ENCODE results near the gene GPSM1.
"Not testable (repeated sequence)": the region's sequence is repeated elsewhere in the genome, so short reads cannot be mapped to it uniquely, and the experiment has no call there.

GPSM1 gene

GRCh38 chr9:136347472-136348256 lies 20.3 kb downstream of the GPSM1 start:
- no peak for DNase-seq

- no peak for DNase-seq
These were observed 21.4 kb downstream of the GPSM1 start for GRCh38 chr9:136348691-136349090.

- DNase-seq: no peak
These were observed 22.2 kb downstream of the GPSM1 start for GRCh38 chr9:136349546-136349945.

- no peak for DNase-seq
These were observed 24.0 kb downstream of the GPSM1 start for GRCh38 chr9:136351252-136351800.

GRCh38 chr9:136351868-136352267 lies 24.5 kb downstream of the GPSM1 start:
- DNase-seq: not testable (repeated sequence)

- no peak for DNase-seq
These were observed 25.3 kb downstream of the GPSM1 start for GRCh38 chr9:136352682-136353081.

- no peak for DNase-seq
These were observed 25.7 kb downstream of the GPSM1 start for GRCh38 chr9:136353088-136353487.

GRCh38 chr9:136353757-136354488 lies 26.6 kb downstream of the GPSM1 start:
- DNase-seq: no peak

- DNase-seq: no peak
These were observed 27.3 kb downstream of the GPSM1 start for GRCh38 chr9:136354592-136355085.

GRCh38 chr9:136355616-136356557 lies 28.5 kb downstream of the GPSM1 start:
- no peak for DNase-seq

GRCh38 chr9:136357202-136357725 lies 29.9 kb downstream of the GPSM1 start:
- peak; percentile 78 for DNase-seq

GRCh38 chr9:136358016-136358415 lies 30.7 kb downstream of the GPSM1 start:
- no peak for DNase-seq

- DNase-seq: peak; percentile 40
These were observed 31.5 kb downstream of the GPSM1 start for GRCh38 chr9:136358888-136359287.

- DNase-seq: peak; percentile 43
These were observed 32.7 kb downstream of the GPSM1 start for GRCh38 chr9:136359774-136360718.

GRCh38 chr9:136361047-136361753 lies 33.9 kb downstream of the GPSM1 start:
- peak; percentile 52 for DNase-seq

- peak; percentile 59 for DNase-seq
These were observed 34.6 kb downstream of the GPSM1 start for GRCh38 chr9:136361754-136362449.

- peak; percentile 50 for DNase-seq
These were observed 35.1 kb downstream of the GPSM1 start for GRCh38 chr9:136362450-136362784.

- DNase-seq: peak; percentile 96
These were observed 36.0 kb downstream of the GPSM1 start, which contains the start of gene DNLZ for GRCh38 chr9:136363106-136363948. TSS of gene DNLZ (minus strand) at chr9:136363744. CDS start at chr9:136363714, 30 bp downstream.
